ENCODE results near the gene APC2. TPM values are rescaled to one million over a fixed set of nuclear protein-coding genes. Genes with fewer than 3 reads are reported as not detected.

APC2 gene
- polyA plus RNA-seq, 1 donor (not counting 4 experiments of a cell fraction or from before 2014, with no cell fraction given): 0.01 TPM

GRCh38 chr19:1490311-1491113, 40.6 kb downstream of the APC2 start, which contains the start of gene PCSK4:
TSS of gene PCSK4 (minus strand) at chr19:1490350. CDS start at chr19:1490346, 4 bp downstream.
- Histone ChIP-seq H3K4me3 (ENCODE audit: control insufficient read depth in 2 of 3, extremely low read depth in 1 of 3, insufficient read depth in 2 of 3, low read depth in 1 of 3, low read length in 3 of 3) (peak within 1 kb of the TSS; percentile 59 to 78 (median 77)), H3K4me2 (ENCODE audit: control insufficient read depth, extremely low read depth, insufficient read depth, low read depth, low read length) (peak within 1 kb of the TSS; percentile 94), H2AFZ (ENCODE audit: control insufficient read depth, low read length) (peak within 1 kb of the TSS; percentile 100), H3K36me3 (ENCODE audit: control insufficient read depth in 2 of 2, extremely low read depth in 1 of 2, insufficient read depth in 2 of 2, low read length in 2 of 2) (no peaks in the 10 kb centered on the region), H3K9me3 (ENCODE audit: control insufficient read depth, low read depth, low read length) (no peaks in the 10 kb centered on the region), H4K20me1 (ENCODE audit: control insufficient read depth, extremely low read depth, insufficient read depth, low read length) (no peaks in the 10 kb centered on the region), H3K9me1 (ENCODE audit: control insufficient read depth, extremely low read depth, insufficient read depth, low read length) (no peaks in the 10 kb centered on the region), H3K9ac (ENCODE audit: control insufficient read depth, extremely low read depth, insufficient read depth, low read length) (peak within 1 kb of the TSS; percentile 65), H3K79me2 (ENCODE audit: control insufficient read depth, insufficient read depth, low read length) (no peaks in the 10 kb centered on the region), H3K27me3 (ENCODE audit: control insufficient read depth, extremely low read depth, insufficient read depth, low read length) (no peaks in the 10 kb centered on the region), H3K27ac (ENCODE audit: control insufficient read depth, insufficient read depth, low read length) (peak within 1 kb of the TSS; percentile 40), H3K4me1 (ENCODE audit: control insufficient read depth, extremely low read depth, insufficient read depth, low read length) (peaks cover 12% of the 10 kb centered on the region)
- dilution Hi-C loops (cut with MboI; ENCODE audit: extremely low pct_ligation_motif_present, low sequenced_read_pairs): no loop called here
- TF ChIP-seq EZH2 (IDR thresholded peaks at IDR 0.05; ENCODE audit: low read length) (no peak), CTCF (optimal IDR thresholded peaks at IDR 0.05 in 1 of 3, IDR thresholded peaks at IDR 0.05 in 1 of 3, conservative IDR thresholded peaks at IDR 0.05 in 1 of 3; ENCODE audit: extremely low read depth in 1 of 3, insufficient read depth in 2 of 3, low read length in 3 of 3) (no peak)
- FAIRE-seq: peak; percentile 93
- DNase-seq (ENCODE audit: low read depth, low spot score): peak; percentile 94

- H3K4me2 ChIP-seq (ENCODE audit: control insufficient read depth, extremely low read depth, insufficient read depth, low read depth, low read length): peak within 1 kb of the TSS; percentile 94
- H3K4me3 ChIP-seq (ENCODE audit: control insufficient read depth in 2 of 3, extremely low read depth in 1 of 3, insufficient read depth in 2 of 3, low read depth in 1 of 3, low read length in 3 of 3): peak within 1 kb of the TSS; percentile 59 to 78 (median 77)
- TF ChIP-seq CTCF (optimal IDR thresholded peaks at IDR 0.05 in 1 of 3, IDR thresholded peaks at IDR 0.05 in 1 of 3, conservative IDR thresholded peaks at IDR 0.05 in 1 of 3; ENCODE audit: extremely low read depth in 1 of 3, insufficient read depth in 2 of 3, low read length in 3 of 3): no peak
- TF ChIP-seq EZH2 (IDR thresholded peaks at IDR 0.05; ENCODE audit: low read length): no peak
- no peaks in the 10 kb centered on the region for H4K20me1 ChIP-seq (ENCODE audit: control insufficient read depth, extremely low read depth, insufficient read depth, low read length)
- peak within 1 kb of the TSS; percentile 65 for H3K9ac ChIP-seq (ENCODE audit: control insufficient read depth, extremely low read depth, insufficient read depth, low read length)
- no peak for FAIRE-seq
- no peaks in the 10 kb centered on the region for H3K9me3 ChIP-seq (ENCODE audit: control insufficient read depth, low read depth, low read length)
- H2AFZ ChIP-seq (ENCODE audit: control insufficient read depth, low read length): peak within 1 kb of the TSS; percentile 100
- dilution Hi-C loops (cut with MboI; ENCODE audit: extremely low pct_ligation_motif_present, low sequenced_read_pairs): no loop called here
- peak within 1 kb of the TSS; percentile 40 for H3K27ac ChIP-seq (ENCODE audit: control insufficient read depth, insufficient read depth, low read length)
- no peak for DNase-seq (ENCODE audit: low read depth, low spot score)
- H3K27me3 ChIP-seq (ENCODE audit: control insufficient read depth, extremely low read depth, insufficient read depth, low read length): no peaks in the 10 kb centered on the region
- H3K79me2 ChIP-seq (ENCODE audit: control insufficient read depth, insufficient read depth, low read length): no peaks in the 10 kb centered on the region
- H3K36me3 ChIP-seq (ENCODE audit: control insufficient read depth in 2 of 2, extremely low read depth in 1 of 2, insufficient read depth in 2 of 2, low read length in 2 of 2): no peaks in the 10 kb centered on the region
- peaks cover 12% of the 10 kb centered on the region for H3K4me1 ChIP-seq (ENCODE audit: control insufficient read depth, extremely low read depth, insufficient read depth, low read length)
- no peaks in the 10 kb centered on the region for H3K9me1 ChIP-seq (ENCODE audit: control insufficient read depth, extremely low read depth, insufficient read depth, low read length)
These were observed 41.4 kb downstream of the APC2 start, which contains the start of gene REEP6 for GRCh38 chr19:1491114-1491848. TSS of gene REEP6 (plus strand) at chr19:1491181. CDS start at chr19:1491270, 89 bp downstream.
